BJ (cell line): Measurements from ENCODE around the gene TMEM19. TPM values are rescaled to one million over a fixed set of nuclear protein-coding genes. Genes with fewer than 3 reads are reported as not detected.

ENCODE experiments used
- CTCF ChIA-PET: fragments of 350-600 bp; formaldehyde crosslinking; extraction: SDS; loops from one replicate; lab custom pipeline; 2021; ENCODE audit warnings: antibody characterized with exemption, inconsistent platforms; lab: Yijun Ruan, JAX
- POLR2A ChIA-PET: fragments of 300-600 bp; sonication (Branson Sonifier 250); formaldehyde crosslinking; extraction: SDS; loops from one replicate; lab custom pipeline; 2021; ENCODE audit warnings: antibody characterized with exemption; lab: Charles Lee
- DNase-seq: peaks from one replicate; pipeline ENCODE4 v3.0.0-alpha.2; 2011; ENCODE audit warnings: low read depth
- H3K27me3 ChIP-seq: 2 replicates; pipeline ENCODE4 v1.6.0; 2011; ENCODE audit warnings: low read length; ENCODE audit not compliant: control insufficient read depth, insufficient read depth
- H3K36me3 ChIP-seq: 2 replicates; pipeline ENCODE4 v1.5.1; 2011; ENCODE audit warnings: low read length; ENCODE audit not compliant: control insufficient read depth, insufficient read depth
- H3K4me3 ChIP-seq: 2 replicates; pipeline ENCODE4 v1.5.1; 2011; ENCODE audit warnings: low read depth, mild to moderate bottlenecking, control low read depth, low read length
- polyA plus RNA-seq: library from polyadenylated mRNA; depleted of rRNA; stranded (reverse); fragments of >200 nt; gene quantifications from 2 replicates; pipeline ENCODE4 v1.2.3, GENCODE V29; 2011
- TF ChIP-seq, protein P1 (sequence below): IDR thresholded peaks from 2 replicates; pipeline ENCODE4 v1.5.1; 2011; ENCODE audit warnings: low read depth, mild to moderate bottlenecking, control low read depth, inconsistent platforms, low read length, moderate library complexity; ENCODE audit not compliant: insufficient read depth

Gene TMEM19
- polyA plus RNA-seq, 1 experiment = 18.4 TPM

DNA sequence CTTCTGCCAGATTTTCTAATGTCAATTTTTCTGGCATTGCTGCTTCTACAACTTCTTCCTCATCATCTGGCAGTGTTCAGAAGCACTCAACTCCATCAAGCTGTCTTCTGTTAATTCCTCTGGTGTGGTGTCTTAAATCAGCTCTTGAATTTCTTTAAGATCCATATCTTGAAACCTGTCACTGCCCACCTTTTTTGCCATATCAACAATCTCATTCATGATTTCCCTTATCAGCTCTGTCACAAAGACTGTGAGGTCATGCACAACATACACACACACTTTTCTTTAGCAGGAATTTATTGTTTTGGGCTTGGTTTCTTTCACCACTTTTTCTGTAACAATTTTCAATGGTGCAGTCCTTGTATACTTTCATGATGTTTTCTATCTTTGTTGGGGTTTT, 14.6 kb upstream of the TMEM19 start:
- no peaks in the 10 kb centered on the region for H3K27me3 ChIP-seq
- no peak overlapping the region for H3K4me3 ChIP-seq
- TF ChIP-seq, protein P1, sequence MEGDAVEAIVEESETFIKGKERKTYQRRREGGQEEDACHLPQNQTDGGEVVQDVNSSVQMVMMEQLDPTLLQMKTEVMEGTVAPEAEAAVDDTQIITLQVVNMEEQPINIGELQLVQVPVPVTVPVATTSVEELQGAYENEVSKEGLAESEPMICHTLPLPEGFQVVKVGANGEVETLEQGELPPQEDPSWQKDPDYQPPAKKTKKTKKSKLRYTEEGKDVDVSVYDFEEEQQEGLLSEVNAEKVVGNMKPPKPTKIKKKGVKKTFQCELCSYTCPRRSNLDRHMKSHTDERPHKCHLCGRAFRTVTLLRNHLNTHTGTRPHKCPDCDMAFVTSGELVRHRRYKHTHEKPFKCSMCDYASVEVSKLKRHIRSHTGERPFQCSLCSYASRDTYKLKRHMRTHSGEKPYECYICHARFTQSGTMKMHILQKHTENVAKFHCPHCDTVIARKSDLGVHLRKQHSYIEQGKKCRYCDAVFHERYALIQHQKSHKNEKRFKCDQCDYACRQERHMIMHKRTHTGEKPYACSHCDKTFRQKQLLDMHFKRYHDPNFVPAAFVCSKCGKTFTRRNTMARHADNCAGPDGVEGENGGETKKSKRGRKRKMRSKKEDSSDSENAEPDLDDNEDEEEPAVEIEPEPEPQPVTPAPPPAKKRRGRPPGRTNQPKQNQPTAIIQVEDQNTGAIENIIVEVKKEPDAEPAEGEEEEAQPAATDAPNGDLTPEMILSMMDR = no peak
- POLR2A ChIA-PET = no interaction called here
- no peak for DNase-seq
- no peaks in the 10 kb centered on the region for H3K36me3 ChIP-seq
- CTCF ChIA-PET = no interaction called here

DNA sequence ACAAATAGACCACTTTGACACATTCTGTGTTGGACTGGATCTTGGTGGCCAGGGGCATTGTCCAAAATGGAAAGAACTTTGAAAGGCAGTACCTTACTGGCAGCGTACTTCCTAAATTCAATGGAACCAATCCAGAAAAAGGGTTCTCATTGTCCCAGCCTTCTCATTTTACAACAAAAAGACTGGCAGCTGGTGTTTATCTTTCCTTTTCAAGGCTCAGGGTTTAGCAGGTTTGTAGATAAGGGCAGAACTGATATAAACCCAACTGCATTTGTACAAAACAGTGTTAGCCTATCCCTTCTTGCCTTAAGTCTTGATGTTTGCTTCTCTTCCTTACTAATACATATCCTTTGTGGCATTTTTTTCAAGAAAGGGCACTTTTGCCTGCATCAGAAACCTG, 14.1 kb upstream of the TMEM19 start:
- ChIA-PET CTCF (no interaction called here), POLR2A (no interaction called here)
- no peak for DNase-seq
- H3K36me3 ChIP-seq = no peaks in the 10 kb centered on the region
- no peak overlapping the region for H3K4me3 ChIP-seq
- H3K27me3 ChIP-seq = no peaks in the 10 kb centered on the region
- TF ChIP-seq, protein P1 = no peak

GRCh38 chr12:71682466-71682865, 3.4 kb upstream of the TMEM19 start:
- ChIA-PET CTCF (no interaction called here), POLR2A (no interaction called here)
- no peak overlapping the region for H3K4me3 ChIP-seq
- DNase-seq = no peak
- no peaks in the 10 kb centered on the region for H3K27me3 ChIP-seq
- no peaks in the 10 kb centered on the region for H3K36me3 ChIP-seq
- TF ChIP-seq, protein P1 = no peak

- no peak overlapping the region for H3K4me3 ChIP-seq
- H3K27me3 ChIP-seq = no peaks in the 10 kb centered on the region
- TF ChIP-seq, protein P1 = no peak
- ChIA-PET POLR2A (no interaction called here), CTCF (interaction anchor here (1.0 to 2.4 kb wide), 2 partner anchors 14 to 20 kb away, joined by 3 to 7 read pairs; partner anchors contain the start of genes THAP2 and ZFC3H1)
- H3K36me3 ChIP-seq = no peaks in the 10 kb centered on the region
- DNase-seq = no peak
These were observed 2.2 kb upstream of the TMEM19 start for GRCh38 chr12:71683633-71684032.

GRCh38 chr12:71684081-71684480, 1.8 kb upstream of the TMEM19 start:
- Histone ChIP-seq H3K36me3 (no peaks in the 10 kb centered on the region), H3K27me3 (no peaks in the 10 kb centered on the region), H3K4me3 (no peak overlapping the region)
- TF ChIP-seq, protein P1 = no peak
- CTCF ChIA-PET = interaction anchor here (1.0 to 2.4 kb wide), 4 partner anchors 14 to 64 kb away, joined by 3 to 10 read pairs (median 5); partner anchors contain the start of genes THAP2 and ZFC3H1
- POLR2A ChIA-PET = no interaction called here
- no peak for DNase-seq
